Measurements from ENCODE around the gene SULT4A1. TPM values are rescaled to one million over a fixed set of nuclear protein-coding genes. Genes with fewer than 3 reads are reported as not detected.

Gene SULT4A1
- total RNA-seq, 1 experiment from 2014 or later = 8.4 TPM

DNA sequence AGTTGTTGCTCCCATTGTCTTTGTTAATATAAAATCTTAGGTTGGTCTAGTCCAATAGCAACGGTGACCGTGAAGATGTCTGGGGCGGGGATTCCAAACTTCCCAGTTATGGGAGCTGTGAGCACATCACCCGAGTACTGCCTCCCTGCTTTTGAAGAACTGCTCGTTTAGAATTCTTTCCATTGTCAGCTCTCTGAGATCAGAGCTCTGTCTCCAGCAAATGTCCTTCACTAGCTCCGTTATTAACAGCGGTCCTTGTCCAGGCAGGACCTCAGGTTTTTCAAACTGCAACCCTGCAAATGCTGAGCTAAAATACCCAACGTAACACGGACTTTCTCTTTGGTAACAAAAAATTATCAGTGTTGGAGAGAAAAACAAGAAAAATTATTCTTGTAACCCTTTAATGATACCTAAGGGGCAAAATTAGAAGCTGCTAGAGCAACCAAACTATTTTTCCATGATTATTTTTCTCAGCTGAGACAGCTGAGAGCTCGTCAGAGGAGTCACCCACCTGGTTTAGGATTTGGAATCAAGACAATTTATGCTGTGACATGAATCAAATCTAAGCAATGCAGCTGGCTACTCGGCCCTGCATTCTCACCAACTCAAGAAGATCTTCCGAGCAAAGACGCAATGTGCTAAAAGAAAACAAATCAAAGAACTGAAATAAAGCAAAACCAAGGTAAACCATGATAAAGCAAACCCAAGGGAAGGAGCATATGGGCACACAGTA lies 35.1 kb downstream of the SULT4A1 start:
- Histone ChIP-seq H3K4me1 (ENCODE audit: control insufficient read depth in 1 of 2, insufficient read depth in 2 of 2, low read length in 2 of 2) (no peaks in the 10 kb centered on the region), H3K9ac (ENCODE audit: low read length) (no peak overlapping the region), H3K27ac (ENCODE audit: low read depth, low read length) (no peak overlapping the region), H3K4me3 (replicated peaks in 1 of 2; ENCODE audit: low read depth in 1 of 2, low read length in 2 of 2) (no peak overlapping the region), H3K9me3 (ENCODE audit: control insufficient read depth in 1 of 2, insufficient read depth in 1 of 2, low read depth in 1 of 2, low read length in 2 of 2) (no peaks in the 10 kb centered on the region), H3K27me3 (ENCODE audit: insufficient read depth, low read length) (0 out of 2 replicates have a peak, but pooled peaks cover 4% of the 10 kb centered on the region), H3K4me2 (ENCODE audit: low read length) (no peak overlapping the region), H4K20me1 (ENCODE audit: insufficient read depth) (no peaks in the 10 kb centered on the region), H3K79me2 (ENCODE audit: insufficient read depth, low read length) (no peaks in the 10 kb centered on the region), H2AFZ (ENCODE audit: low read depth, low read length, poor library complexity, severe bottlenecking) (no peak overlapping the region), H3K9me2 (ENCODE audit: insufficient read depth) (no peaks in the 10 kb centered on the region), H3K36me3 (ENCODE audit: control insufficient read depth in 1 of 2, insufficient read depth in 2 of 2, low read length in 2 of 2) (no peaks in the 10 kb centered on the region)
- POLR2A ChIA-PET = no interaction called here
- ATAC-seq (no peak), DNase-seq (ENCODE audit: low read depth, low spot score) (no peak)
- CTCF ChIA-PET = interaction anchor here (1.0 to 1.3 kb wide), 3 partner anchors 10 to 441 kb away, joined by 3 read pairs; no protein-coding TSS in a partner anchor
- intact Hi-C loops (cut with micrococcal nuclease) = no loop called here
- RAD21 ChIA-PET (ENCODE audit: low non-redundant PET in 1 of 2, low total read pairs in 2 of 2, uncharacterized antibody in 2 of 2, unreplicated experiment in 2 of 2) = no interaction called here
- BruUV-seq (replicated peaks) = no TSS peak
- TF ChIP-seq SIN3A (IDR thresholded peaks at IDR 0.05; ENCODE audit: low read depth) = no peak
- TF ChIP-seq CTCF (IDR thresholded peaks at IDR 0.05 in 2 of 3, conservative IDR thresholded peaks at IDR 0.05 in 1 of 3; ENCODE audit: borderline replicate concordance in 1 of 3, insufficient read depth in 1 of 3, low read depth in 2 of 3, low read length in 2 of 3) = no peak
- TF ChIP-seq CEBPB (IDR thresholded peaks at IDR 0.05; ENCODE audit: low read depth) = no peak
- TF ChIP-seq SRF (IDR thresholded peaks at IDR 0.05; ENCODE audit: low read depth) = no peak
- no peak for TF ChIP-seq EZH2 (IDR thresholded peaks at IDR 0.05)
- no peak for TF ChIP-seq REST (IDR thresholded peaks at IDR 0.05; ENCODE audit: low read depth)
- no peak for TF ChIP-seq ZNF274 (IDR thresholded peaks at IDR 0.05; ENCODE audit: low read depth, low read length)
- no peak for TF ChIP-seq EGR1 (IDR thresholded peaks at IDR 0.05; ENCODE audit: low read depth)
- no peak for TF ChIP-seq FOSL1 (IDR thresholded peaks at IDR 0.05; ENCODE audit: low read depth)
- no peak for TF ChIP-seq ELF1 (IDR thresholded peaks at IDR 0.05; ENCODE audit: borderline replicate concordance, low read depth)
- no peak for TF ChIP-seq POLR2A (IDR thresholded peaks at IDR 0.05; ENCODE audit: borderline replicate concordance, extremely low read depth, insufficient read depth, insufficient read length)
- TF ChIP-seq ZFX (IDR thresholded peaks at IDR 0.05) = no peak
- TF ChIP-seq ZBTB33 (IDR thresholded peaks at IDR 0.05; ENCODE audit: extremely low read depth, insufficient replicate concordance, low read length) = no peak
- no peak for TF ChIP-seq TCF7L2 (IDR thresholded peaks at IDR 0.05; ENCODE audit: borderline replicate concordance, extremely low read depth, insufficient read depth, insufficient read length)
- TF ChIP-seq SP1 (IDR thresholded peaks at IDR 0.05; ENCODE audit: low read depth) = no peak
- TF ChIP-seq CBX3 (IDR thresholded peaks at IDR 0.05; ENCODE audit: low read depth) = no peak
- TF ChIP-seq JUND (IDR thresholded peaks at IDR 0.05) = no peak
- TF ChIP-seq POLR2AphosphoS5 (IDR thresholded peaks at IDR 0.05; ENCODE audit: low read depth, low read length) = no peak
- TF ChIP-seq, protein P1, sequence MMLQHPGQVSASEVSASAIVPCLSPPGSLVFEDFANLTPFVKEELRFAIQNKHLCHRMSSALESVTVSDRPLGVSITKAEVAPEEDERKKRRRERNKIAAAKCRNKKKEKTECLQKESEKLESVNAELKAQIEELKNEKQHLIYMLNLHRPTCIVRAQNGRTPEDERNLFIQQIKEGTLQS (IDR thresholded peaks at IDR 0.05) = no peak
- TF ChIP-seq EZH2phosphoT487 (IDR thresholded peaks at IDR 0.05; ENCODE audit: borderline replicate concordance) = no peak

Data from HCT116 (cell line).